HL-60 (cell line): Measurements from ENCODE around the gene LIPN.

ENCODE experiments used
- DNase-seq, 2 experiments: peaks; one replicate each; pipeline ENCODE4 v3.0.0-alpha.2; 2010 to 2020; ENCODE audit warnings: low read depth in 1 of 2, low spot score in 1 of 2
- H3K27ac ChIP-seq: fragments of 250-450 bp; sonication (Bioruptor Pico); replicated peaks from 2 replicates; pipeline ENCODE4 v1.5.1; 2020; ENCODE audit warnings: mild to moderate bottlenecking, moderate library complexity
- H3K27me3 ChIP-seq: fragments of 250-450 bp; sonication (Bioruptor Pico); 2 replicates; pipeline ENCODE4 v1.5.1; 2021; ENCODE audit warnings: mild to moderate bottlenecking, moderate library complexity; ENCODE audit not compliant: insufficient read depth, poor library complexity, severe bottlenecking
- H3K4me3 ChIP-seq: replicated peaks from 2 replicates; pipeline ENCODE4 v1.5.1; 2011; ENCODE audit warnings: mild to moderate bottlenecking, control low read depth, low read length; ENCODE audit not compliant: insufficient read depth
- CTCF ChIP-seq: IDR thresholded peaks from one replicate; pipeline ENCODE4 v1.5.1; 2011; ENCODE audit warnings: low read length, control low read depth, inconsistent platforms; ENCODE audit not compliant: insufficient read depth
- GABPA ChIP-seq: IDR thresholded peaks from 2 replicates; pipeline ENCODE4 v1.6.1; 2012; ENCODE audit warnings: low read depth
- POLR2AphosphoS5 ChIP-seq: IDR thresholded peaks from 2 replicates; pipeline ENCODE4 v1.6.1; 2012; ENCODE audit warnings: low read depth
- REST ChIP-seq: IDR thresholded peaks from 2 replicates; pipeline ENCODE4 v1.6.1; 2012; ENCODE audit warnings: low read depth; ENCODE audit not compliant: insufficient replicate concordance
- SPI1 ChIP-seq: IDR thresholded peaks from 2 replicates; pipeline ENCODE4 v1.6.1; 2012; ENCODE audit warnings: low read depth, mild to moderate bottlenecking, borderline replicate concordance

LIPN gene

DNA sequence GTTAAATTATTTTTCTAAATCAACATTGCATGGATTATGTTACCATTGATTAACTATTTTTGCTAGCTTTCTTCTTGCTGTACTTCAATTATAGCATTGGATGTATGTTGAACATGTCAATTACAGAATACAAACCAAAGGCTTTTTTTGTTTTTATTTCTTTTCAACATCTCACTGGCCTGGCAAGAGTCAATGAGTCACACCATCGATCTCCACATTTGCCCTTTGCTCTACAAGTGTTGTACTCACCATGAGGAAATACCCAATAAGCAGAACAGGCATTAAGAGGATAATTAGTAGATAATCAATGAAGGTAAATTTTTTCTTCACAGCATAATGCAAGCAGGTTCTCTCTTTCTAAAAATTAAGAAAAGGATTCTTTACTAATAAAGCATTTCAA is 68.5 kb downstream of the LIPN start:
- Histone ChIP-seq H3K27me3 (no peaks in the 10 kb centered on the region), H3K4me3 (no peak overlapping the region), H3K27ac (no peak overlapping the region)
- TF ChIP-seq CTCF (no peak), SPI1 (no peak), REST (no peak), GABPA (no peak), POLR2AphosphoS5 (no peak)
- no peak for DNase-seq
